Endothelial cell of umbilical vein (primary cell): ENCODE measurements around the gene MT1M. TPM values are rescaled to one million over a fixed set of nuclear protein-coding genes. Genes with fewer than 3 reads are reported as not detected.

Experiments used
- BruUV-seq: library from RNA; stranded (reverse); fragments of 400-500 nt; replicated peaks from 2 replicates; lab custom pipeline; 2021; lab: Mats Ljungman, UMichigan
- CTCF ChIA-PET: fragments of 300-600, 350-600 bp; sonication (Branson Sonifier 250); formaldehyde crosslinking; loops from one replicate; lab custom pipeline; 2021; ENCODE audit warnings: antibody characterized with exemption, inconsistent platforms; lab: Charles Lee
- POLR2A ChIA-PET: fragments of 300-600, 350-600 bp; sonication (Branson Sonifier 250); formaldehyde crosslinking; loops from one replicate; lab custom pipeline; 2021; ENCODE audit warnings: antibody characterized with exemption, inconsistent platforms; lab: Charles Lee
- DNase-seq: peaks from one replicate; pipeline ENCODE4 v3.0.0-alpha.2; 2011; ENCODE audit warnings: low read depth, low spot score
- FAIRE-seq: peaks from 2 replicates; lab custom pipeline; 2011; peaks lifted over from hg19 to GRCh38; lab: Jason Lieb, UNC
- H2AFZ ChIP-seq: 2 replicates; pipeline ENCODE4 v1.6.0; 2012; ENCODE audit warnings: low read depth, low read length, control low read depth, inconsistent platforms
- H3K27ac ChIP-seq: 2 replicates; pipeline ENCODE4 v1.5.1; 2011; ENCODE audit warnings: low read depth, mild to moderate bottlenecking, control low read depth, low read length, moderate library complexity; ENCODE audit not compliant: insufficient read depth
- H3K27me3 ChIP-seq, 2 experiments: 2 replicates each; pipeline versions ENCODE4 v1.6.0 to v1.6.1; 2011; ENCODE audit warnings: low read length in 2 of 2, mixed read lengths in 1 of 2; ENCODE audit not compliant: control insufficient read depth in 2 of 2, insufficient read depth in 2 of 2
- H3K36me3 ChIP-seq, 2 experiments: 2 replicates in 1 of 2; 3 replicates in 1 of 2; pipeline ENCODE4 v1.5.1; 2011; ENCODE audit warnings: low read length in 2 of 2, mild to moderate bottlenecking in 1 of 2, moderate library complexity in 1 of 2; ENCODE audit not compliant: control insufficient read depth in 2 of 2, insufficient read depth in 2 of 2; ENCODE audit errors: extremely low read depth in 1 of 2
- H3K4me1 ChIP-seq: 3 replicates; pipeline ENCODE4 v1.5.1; 2011; ENCODE audit warnings: mild to moderate bottlenecking, low read length; ENCODE audit not compliant: control insufficient read depth, insufficient read depth; ENCODE audit errors: extremely low read depth
- H3K4me2 ChIP-seq: 2 replicates; pipeline ENCODE4 v1.6.1; 2011; ENCODE audit warnings: low read length, control low read depth, mixed read lengths; ENCODE audit not compliant: insufficient read depth
- H3K4me3 ChIP-seq, 3 experiments: fragments of 200-600 bp in 1 of 3; sonication (generic), shearing (Covaris generic) in 1 of 3; replicated peaks in 1 of 3; 2 replicates each; pipeline ENCODE4 v1.5.1; 2011 to 2016; ENCODE audit warnings: control low read depth in 3 of 3, low read length in 3 of 3, mild to moderate bottlenecking in 2 of 3, inconsistent platforms in 1 of 3, low read depth in 1 of 3, moderate library complexity in 1 of 3; ENCODE audit not compliant: insufficient read depth in 1 of 3
- H3K79me2 ChIP-seq: 2 replicates; pipeline ENCODE4 v1.6.0; 2012; ENCODE audit warnings: low read length, inconsistent platforms; ENCODE audit not compliant: control insufficient read depth, insufficient read depth
- H3K9ac ChIP-seq: replicated peaks from 2 replicates; pipeline ENCODE3; 2011; ENCODE audit warnings: low read length, control low read depth; ENCODE audit not compliant: insufficient read depth; ENCODE audit errors: extremely low read depth
- H3K9me1 ChIP-seq: replicated peaks from 3 replicates; pipeline ENCODE4 v1.6.0; 2011; ENCODE audit warnings: mild to moderate bottlenecking, low read length; ENCODE audit not compliant: control insufficient read depth, insufficient read depth; ENCODE audit errors: extremely low read depth
- H3K9me3 ChIP-seq: replicated peaks from 2 replicates; pipeline ENCODE4 v1.5.1; 2012; ENCODE audit warnings: low read length, inconsistent platforms; ENCODE audit not compliant: control insufficient read depth, insufficient read depth
- H4K20me1 ChIP-seq: replicated peaks from 2 replicates; pipeline ENCODE3; 2011; ENCODE audit warnings: mild to moderate bottlenecking, low read length; ENCODE audit not compliant: control insufficient read depth, insufficient read depth; ENCODE audit errors: extremely low read depth
- EZH2 ChIP-seq: IDR thresholded peaks from 2 replicates; pipeline ENCODE4 v1.6.1; 2012; ENCODE audit warnings: borderline replicate concordance, low read depth, mild to moderate bottlenecking, moderate library complexity, low read length, inconsistent platforms; ENCODE audit not compliant: severe bottlenecking
- FOS ChIP-seq: IDR thresholded peaks from 2 replicates; pipeline ENCODE4 v1.6.1; 2011; ENCODE audit warnings: mild to moderate bottlenecking, low read length, moderate library complexity, borderline replicate concordance; ENCODE audit not compliant: insufficient read depth
- GATA2 ChIP-seq: IDR thresholded peaks from 2 replicates; pipeline ENCODE4 v1.7.0; 2011; ENCODE audit warnings: low read depth, mild to moderate bottlenecking, moderate library complexity, mixed read lengths, low read length; ENCODE audit not compliant: insufficient read length, insufficient read depth
- POLR2A ChIP-seq: IDR thresholded peaks from 2 replicates; pipeline ENCODE4 v1.6.1; 2012; ENCODE audit warnings: low read depth, mild to moderate bottlenecking, control low read depth, low read length
- POLR2AphosphoS5 ChIP-seq: IDR thresholded peaks from 2 replicates; pipeline ENCODE4 v1.6.1; 2012; ENCODE audit warnings: low read depth, mild to moderate bottlenecking, control low read depth, low read length, moderate library complexity; ENCODE audit not compliant: insufficient read depth
- dilution Hi-C: fragments of 300-500 bp; cut with MboI; formaldehyde crosslinking; loops from one replicate; pipeline ENCODE4 v1.15.0; 2019; ENCODE audit warnings: low sequenced_read_pairs; ENCODE audit not compliant: extremely low pct_ligation_motif_present
- intact Hi-C: fragments of 100-400 bp; cut with micrococcal nuclease; formaldehyde crosslinking; loops from one replicate; pipeline ENCODE4 v1.10.0; 2022
- polyA plus RNA-seq, 4 experiments: library from polyadenylated mRNA; depleted of rRNA in 3 of 4; stranded (reverse) in 3 of 4; unstranded in 1 of 4; fragments of >200 nt; gene quantifications; 2 replicates each; pipeline versions ENCODE4 v1.2.1 to v1.2.3, GENCODE V29; 2011 to 2012; ENCODE audit warnings: missing spikeins in 1 of 4
- total RNA-seq: library from RNA; stranded (reverse); gene quantifications from 2 replicates; pipeline ENCODE4 v1.2.3, GENCODE V29; 2021

The MT1M gene
- total and polyA plus RNA-seq, 2 donors (not counting 3 experiments of a cell fraction or from before 2014, with no cell fraction given): 4.3 to 4.6 TPM

DNA sequence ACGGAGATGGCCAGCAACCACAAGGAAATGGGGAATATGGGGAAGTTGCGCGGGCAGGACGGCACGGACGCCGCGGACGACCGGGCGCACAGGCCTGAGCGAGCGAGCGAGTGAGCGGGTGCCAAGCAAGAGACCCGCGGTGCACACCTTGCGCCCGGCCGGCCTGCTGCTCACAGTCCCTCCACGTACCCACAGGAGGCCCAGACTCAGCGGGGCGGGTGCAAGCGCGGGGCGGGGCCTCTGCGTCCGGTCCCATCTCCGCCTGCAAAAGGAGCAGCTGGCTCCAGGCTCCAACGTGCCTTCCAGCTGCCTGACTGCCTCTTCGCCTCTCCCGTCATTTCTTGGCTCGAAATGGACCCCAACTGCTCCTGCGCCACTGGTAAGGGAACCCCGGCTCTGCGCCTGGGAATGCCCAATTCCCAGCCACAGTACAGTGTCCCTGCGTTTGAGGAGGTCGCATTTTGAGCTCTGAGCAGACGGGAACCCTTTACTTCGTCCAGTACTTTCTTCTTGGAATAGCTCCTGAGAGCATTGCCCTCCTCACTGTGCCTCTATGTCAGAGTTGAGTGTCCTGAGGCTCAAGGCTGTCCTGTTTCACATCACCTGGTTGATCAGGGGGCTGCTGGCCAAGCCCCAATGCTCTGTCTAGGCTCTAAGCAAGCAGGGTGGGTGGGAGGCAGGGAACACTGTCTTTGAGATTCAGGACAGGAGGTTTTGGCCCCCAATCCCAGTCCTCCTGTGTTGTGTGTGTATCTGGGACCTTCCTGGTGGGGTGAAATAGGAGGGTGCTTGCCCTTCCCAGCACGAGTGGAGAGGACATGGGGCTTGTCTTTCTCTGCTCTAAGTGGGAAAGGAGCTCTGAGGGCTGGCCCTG lies 15.0 kb upstream of the MT1M start:
- POLR2A ChIA-PET: interaction anchor here (0.9 to 1.8 kb wide), 5 partner anchors 8 to 84 kb away, joined by 3 to 11 read pairs (median 6); partner anchors contain the start of genes MT1E and MT2A

DNA sequence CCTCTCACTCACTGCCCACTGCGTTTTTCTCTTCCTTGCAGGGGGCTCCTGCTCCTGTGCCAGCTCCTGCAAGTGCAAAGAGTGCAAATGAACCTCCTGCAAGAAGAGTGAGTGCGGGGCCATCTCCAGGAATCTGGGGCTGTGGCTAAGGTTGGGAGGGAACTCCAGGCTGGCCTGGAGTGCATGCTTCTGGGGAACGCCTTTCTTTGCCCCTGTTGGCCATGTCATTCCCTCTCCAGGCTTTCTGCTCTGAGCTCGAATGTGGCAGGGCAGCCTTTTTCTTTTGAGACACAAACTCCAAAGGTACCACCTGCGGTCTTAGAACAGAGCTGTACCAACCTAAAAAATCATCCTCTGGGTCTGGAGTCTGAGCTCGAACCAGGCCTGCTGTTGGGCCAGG lies 14.3 kb upstream of the MT1M start:
- H2AFZ ChIP-seq: no peak overlapping the region
- H4K20me1 ChIP-seq: no peaks in the 10 kb centered on the region
- no TSS peak for BruUV-seq
- no peak overlapping the region for H3K9ac ChIP-seq
- intact Hi-C loops (no loop called here), dilution Hi-C loops (no loop called here)
- no peak overlapping the region for H3K27ac ChIP-seq
- CTCF ChIA-PET: interaction anchor here (0.8 to 2.3 kb wide), 8 partner anchors 9 to 84 kb away, joined by 3 to 10 read pairs (median 4); no protein-coding TSS in a partner anchor
- H3K79me2 ChIP-seq: peaks cover 8% of the 10 kb centered on the region
- no peaks in the 10 kb centered on the region for H3K36me3 ChIP-seq
- TF ChIP-seq POLR2AphosphoS5 (no peak), POLR2A (no peak), GATA2 (no peak), FOS (no peak)
- POLR2A ChIA-PET: interaction anchor here (0.9 to 1.8 kb wide), 5 partner anchors 7 to 83 kb away, joined by 3 to 11 read pairs (median 6); partner anchors contain the start of genes MT1E and MT2A
- H3K4me2 ChIP-seq: peak overlapping the region; percentile 93
- no peaks in the 10 kb centered on the region for H3K9me1 ChIP-seq
- H3K9me3 ChIP-seq: no peaks in the 10 kb centered on the region
- H3K27me3 ChIP-seq: no peaks in the 10 kb centered on the region
- peaks cover 45% of the 10 kb centered on the region for H3K4me1 ChIP-seq
- FAIRE-seq (no peak), DNase-seq (no peak)
- H3K4me3 ChIP-seq: no peak overlapping the region

More for the DNA sequence above, 15.0 kb upstream of the MT1M start:
- Histone ChIP-seq H3K4me2 (peak overlapping the region; percentile 93), H3K4me1 (peaks cover 52% of the 10 kb centered on the region), H3K79me2 (peaks cover 11% of the 10 kb centered on the region), H3K27me3 (no peaks in the 10 kb centered on the region), H3K4me3 (peak overlapping the region; percentile 31 to 63 (median 41)), H3K9me3 (no peaks in the 10 kb centered on the region), H2AFZ (peak overlapping the region; percentile 97), H3K9me1 (no peaks in the 10 kb centered on the region), H3K9ac (peak overlapping the region; percentile 63), H3K27ac (peak overlapping the region; percentile 59), H4K20me1 (no peaks in the 10 kb centered on the region), H3K36me3 (no peaks in the 10 kb centered on the region)
- CTCF ChIA-PET: interaction anchor here (0.8 to 2.3 kb wide), 8 partner anchors 9 to 85 kb away, joined by 3 to 10 read pairs (median 4); no protein-coding TSS in a partner anchor
- TF ChIP-seq POLR2A: peak; percentile 61
- TF ChIP-seq EZH2: no peak
- TF ChIP-seq POLR2AphosphoS5: peak; percentile 60
- intact Hi-C loops: no loop called here
- FAIRE-seq (peak; percentile 69), DNase-seq (no peak)
- dilution Hi-C loops: no loop called here
- no TSS peak for BruUV-seq
